GM21367 (cell line): ENCODE results near the gene NOX1.
A peak's percentile ranks its signal among the peaks of the same experiment; 100 is the strongest.

Experiments used
- ATAC-seq: cut with Tn5 transposase; IDR thresholded peaks from one replicate; pipeline ENCODE4 v1.9.1; 2021; ENCODE audit not compliant: unreplicated experiment

The NOX1 gene

GRCh38 chrX:100874325-100874724 is at the start of gene NOX1:
TSS of gene NOX1 (minus strand) at chrX:100874359. CDS start at chrX:100874139, 220 bp downstream.
- ATAC-seq, result no peak

GRCh38 chrX:100915562-100915961 is 41.4 kb upstream of the NOX1 start:
- no peak for ATAC-seq

- no peak for ATAC-seq
Measured at GRCh38 chrX:100913111-100913510, 39.0 kb upstream of the NOX1 start.

- ATAC-seq, result no peak
Measured at GRCh38 chrX:100911731-100912130, 37.6 kb upstream of the NOX1 start.

- ATAC-seq, result no peak
Measured at GRCh38 chrX:100905620-100906019, 31.5 kb upstream of the NOX1 start.

GRCh38 chrX:100904433-100904832 is 30.3 kb upstream of the NOX1 start:
- no peak for ATAC-seq

- ATAC-seq, result no peak
Measured at GRCh38 chrX:100895365-100896075, 21.4 kb upstream of the NOX1 start.

- no peak for ATAC-seq
Measured at GRCh38 chrX:100883654-100884053, 9.5 kb upstream of the NOX1 start.

- no peak for ATAC-seq
Measured at GRCh38 chrX:100880368-100880767, 6.2 kb upstream of the NOX1 start.

- no peak for ATAC-seq
Measured at GRCh38 chrX:100871594-100872560, 2.3 kb downstream of the NOX1 start.

GRCh38 chrX:100870527-100870926 is 3.6 kb downstream of the NOX1 start:
- no peak for ATAC-seq

- ATAC-seq, result no peak
Measured at GRCh38 chrX:100868273-100868672, 5.9 kb downstream of the NOX1 start.

GRCh38 chrX:100864657-100865391 is 9.3 kb downstream of the NOX1 start:
- ATAC-seq, result no peak

- ATAC-seq, result no peak
Measured at GRCh38 chrX:100863326-100863864, 10.8 kb downstream of the NOX1 start.

GRCh38 chrX:100852810-100853209 is 21.3 kb downstream of the NOX1 start:
- ATAC-seq, result no peak

GRCh38 chrX:100850317-100850716 is 23.8 kb downstream of the NOX1 start:
- ATAC-seq, result no peak

- no peak for ATAC-seq
Measured at GRCh38 chrX:100831219-100831946, 42.8 kb downstream of the NOX1 start.

GRCh38 chrX:100830547-100830946 is 43.6 kb downstream of the NOX1 start:
- ATAC-seq, result peak; percentile 38

GRCh38 chrX:100830143-100830542 is 44.0 kb downstream of the NOX1 start:
- ATAC-seq, result peak; percentile 33

GRCh38 chrX:100829730-100830129 is 44.4 kb downstream of the NOX1 start:
- peak; percentile 68 for ATAC-seq
